Calu3 (cell line): Measurements from ENCODE around the gene DPPA5. TPM values are rescaled to one million over a fixed set of nuclear protein-coding genes. Genes with fewer than 3 reads are reported as not detected.

Experiments
- BruUV-seq: library from RNA; stranded (reverse); fragments of 400-500 nt; replicated peaks from 2 replicates; lab custom pipeline; 2021; lab: Mats Ljungman, UMichigan
- CTCF ChIA-PET: fragments of 300-600 bp; sonication (Branson Sonifier 250); formaldehyde crosslinking; loops from one replicate; lab custom pipeline; 2022; ENCODE audit warnings: antibody characterized with exemption; lab: Charles Lee
- DNase-seq: peaks from one replicate; pipeline ENCODE4 v3.0.0; 2022
- H3K27ac Mint-ChIP-seq: one replicate; pipeline ENCODE4 v1.8.0; 2022; ENCODE audit warnings: mixed read lengths; ENCODE audit not compliant: unreplicated experiment
- H3K27me3 Mint-ChIP-seq: one replicate; pipeline ENCODE4 v1.8.0; 2022; ENCODE audit warnings: mixed read lengths; ENCODE audit not compliant: unreplicated experiment
- H3K36me3 Mint-ChIP-seq: one replicate; pipeline ENCODE4 v1.8.0; 2022; ENCODE audit warnings: mild to moderate bottlenecking, moderate library complexity, mixed read lengths; ENCODE audit not compliant: insufficient read depth, unreplicated experiment
- H3K4me1 Mint-ChIP-seq: one replicate; pipeline ENCODE4 v1.8.0; 2022; ENCODE audit warnings: mild to moderate bottlenecking, low read depth, mixed read lengths; ENCODE audit not compliant: unreplicated experiment
- H3K4me3 Mint-ChIP-seq: one replicate; pipeline ENCODE4 v1.8.0; 2022; ENCODE audit warnings: mild to moderate bottlenecking, low read depth, moderate library complexity, mixed read lengths; ENCODE audit not compliant: unreplicated experiment
- H3K9me3 Mint-ChIP-seq: one replicate; pipeline ENCODE4 v1.8.0; 2022; ENCODE audit warnings: low read depth, mixed read lengths; ENCODE audit not compliant: unreplicated experiment
- CTCF ChIP-seq: fragments of 200-600 bp; IDR thresholded peaks from one replicate; pipeline ENCODE4 v1.8.0; 2022; ENCODE audit warnings: antibody characterized with exemption; ENCODE audit not compliant: unreplicated experiment
- intact Hi-C: fragments of 100-400 bp; cut with micrococcal nuclease; formaldehyde crosslinking; loops from one replicate; pipeline ENCODE4 v1.10.0; 2022; ENCODE audit not compliant: unreplicated experiment
- total RNA-seq: library from RNA; stranded (reverse); gene quantifications from 2 replicates; pipeline ENCODE4 v1.2.3, GENCODE V29; 2022

Gene DPPA5
- total RNA-seq, 1 experiment from 2014 or later = not detected

- no TSS peak for BruUV-seq
- no peak for DNase-seq
- CTCF ChIA-PET = no interaction called here
- Mint-ChIP-seq H3K27ac (no peak overlapping the region), H3K9me3 (no peaks in the 10 kb centered on the region), H3K36me3 (no peaks in the 10 kb centered on the region), H3K4me3 (no peak overlapping the region), H3K27me3 (no peaks in the 10 kb centered on the region), H3K4me1 (no peaks in the 10 kb centered on the region)
- intact Hi-C loops = no loop called here
- TF ChIP-seq CTCF = no peak
Observed at GRCh38 chr6:73364121-73364520, 10.0 kb upstream of the DPPA5 start.

GRCh38 chr6:73363537-73363875, 9.4 kb upstream of the DPPA5 start:
- Mint-ChIP-seq H3K9me3 (no peaks in the 10 kb centered on the region), H3K4me1 (no peaks in the 10 kb centered on the region), H3K27me3 (no peaks in the 10 kb centered on the region), H3K27ac (no peak overlapping the region), H3K4me3 (no peak overlapping the region), H3K36me3 (no peaks in the 10 kb centered on the region)
- no TSS peak for BruUV-seq
- CTCF ChIA-PET = no interaction called here
- TF ChIP-seq CTCF = no peak
- intact Hi-C loops = no loop called here
- no peak for DNase-seq

- H3K27ac Mint-ChIP-seq = no peak overlapping the region
- CTCF ChIA-PET = no interaction called here
- no peaks in the 10 kb centered on the region for H3K4me1 Mint-ChIP-seq
- DNase-seq = no peak
- H3K36me3 Mint-ChIP-seq = no peaks in the 10 kb centered on the region
- TF ChIP-seq CTCF = no peak
- H3K9me3 Mint-ChIP-seq = no peaks in the 10 kb centered on the region
- BruUV-seq = no TSS peak
- H3K27me3 Mint-ChIP-seq = no peaks in the 10 kb centered on the region
- no peak overlapping the region for H3K4me3 Mint-ChIP-seq
- intact Hi-C loops = no loop called here
Observed at GRCh38 chr6:73362869-73363536, 8.9 kb upstream of the DPPA5 start.

- CTCF ChIA-PET = no interaction called here
- intact Hi-C loops = no loop called here
- no peak for DNase-seq
- no peak within 1 kb of the TSS for H3K4me3 Mint-ChIP-seq
- no peak within 1 kb of the TSS for H3K27ac Mint-ChIP-seq
- TF ChIP-seq CTCF = no peak
- no peaks in the 10 kb centered on the region for H3K36me3 Mint-ChIP-seq
- no peaks in the 10 kb centered on the region for H3K27me3 Mint-ChIP-seq
- BruUV-seq = no TSS peak
- no peaks in the 10 kb centered on the region for H3K9me3 Mint-ChIP-seq
- no peaks in the 10 kb centered on the region for H3K4me1 Mint-ChIP-seq
Observed at GRCh38 chr6:73362358-73362757, 8.3 kb upstream of the DPPA5 start, which contains the start of gene KHDC3L. Gene KHDC3L, plus strand, starts transcription at chr6:73362658. Its CDS starts 72 bp downstream, at chr6:73362730.
